ENCODE data around the gene SCNN1G. TPM values are rescaled to one million over a fixed set of nuclear protein-coding genes. Genes with fewer than 3 reads are reported as not detected.

The SCNN1G gene
- total and polyA plus RNA-seq, 9 of the 15 experiments (the other 6 are each of a cell fraction or from before 2014, with no cell fraction given) = not detected

DNA sequence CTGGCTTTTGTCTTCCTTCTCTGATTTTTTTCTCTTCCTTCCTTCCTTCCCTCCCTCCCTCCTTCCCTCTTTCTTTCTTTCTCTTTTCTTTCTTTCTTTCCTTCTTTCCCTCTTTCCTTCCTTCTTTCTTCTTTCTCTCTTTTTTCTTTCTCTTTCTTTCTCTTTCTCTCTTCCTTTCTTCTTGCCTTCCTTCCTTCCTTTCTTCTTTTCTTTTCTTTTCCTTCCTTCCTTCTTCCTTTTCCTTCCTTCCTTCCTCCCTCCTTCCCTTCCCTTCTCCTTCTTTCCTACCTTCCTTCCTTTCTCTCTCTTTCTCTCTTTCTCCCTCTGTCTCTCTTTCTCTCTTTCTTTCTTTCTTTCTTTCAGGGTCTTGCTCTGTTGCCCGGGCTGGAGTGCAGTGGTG is 54.4 kb downstream of the SCNN1G start:
- no peak for ATAC-seq
- Histone ChIP-seq H3K36me3 (ENCODE audit: control insufficient read depth, insufficient read depth, low read length) (no peaks in the 10 kb centered on the region), H3K9ac (ENCODE audit: insufficient read depth in 1 of 2, low read depth in 2 of 2, low read length in 2 of 2) (no peak overlapping the region), H3K9me3 (replicated peaks; ENCODE audit: control insufficient read depth, insufficient read depth, low read depth, low read length) (no peaks in the 10 kb centered on the region), H3K27ac (ENCODE audit: extremely low read depth, low read depth, low read length) (no peak overlapping the region), H3K4me3 (no peak overlapping the region), H2AFZ (ENCODE audit: low read depth, low read length) (no peak overlapping the region), H3K4me2 (ENCODE audit: insufficient read depth, low read length) (no peak overlapping the region), H4K20me1 (replicated peaks; ENCODE audit: control insufficient read depth, insufficient read depth, low read length) (no peaks in the 10 kb centered on the region), H3K79me2 (ENCODE audit: control insufficient read depth, insufficient read depth, low read length) (no peaks in the 10 kb centered on the region), H3K4me1 (replicated peaks in 1 of 2; ENCODE audit: control insufficient read depth in 2 of 2, insufficient read depth in 2 of 2, low read length in 2 of 2) (no peaks in the 10 kb centered on the region), H3K27me3 (ENCODE audit: control insufficient read depth in 2 of 2, insufficient read depth in 2 of 2, low read length in 2 of 2) (peaks cover 4 to 18% of the 10 kb centered on the region in 2 experiments; a peak in 3 of 5 replicates), H3K9me1 (ENCODE audit: control insufficient read depth, insufficient read depth, low read length) (no peaks in the 10 kb centered on the region)
- intact Hi-C loops (cut with micrococcal nuclease) = no loop called here
- no peak for DNase-seq (ENCODE audit: extremely low read depth in 1 of 4, low spot score in 3 of 4)
- in situ Hi-C loops (cut with MboI) = no loop called here
- ChIA-PET POLR2A (no interaction called here), CTCF (ENCODE audit: low intra/inter-chr PET ratio) (no interaction called here)
- no peak for FAIRE-seq
- WGBS (ENCODE audit: insufficient coverage, low coverage, missing lambda C conversion rate) = 0% methylated on average over 1 of the region's 1 CpG
- TF ChIP-seq, protein P1, sequence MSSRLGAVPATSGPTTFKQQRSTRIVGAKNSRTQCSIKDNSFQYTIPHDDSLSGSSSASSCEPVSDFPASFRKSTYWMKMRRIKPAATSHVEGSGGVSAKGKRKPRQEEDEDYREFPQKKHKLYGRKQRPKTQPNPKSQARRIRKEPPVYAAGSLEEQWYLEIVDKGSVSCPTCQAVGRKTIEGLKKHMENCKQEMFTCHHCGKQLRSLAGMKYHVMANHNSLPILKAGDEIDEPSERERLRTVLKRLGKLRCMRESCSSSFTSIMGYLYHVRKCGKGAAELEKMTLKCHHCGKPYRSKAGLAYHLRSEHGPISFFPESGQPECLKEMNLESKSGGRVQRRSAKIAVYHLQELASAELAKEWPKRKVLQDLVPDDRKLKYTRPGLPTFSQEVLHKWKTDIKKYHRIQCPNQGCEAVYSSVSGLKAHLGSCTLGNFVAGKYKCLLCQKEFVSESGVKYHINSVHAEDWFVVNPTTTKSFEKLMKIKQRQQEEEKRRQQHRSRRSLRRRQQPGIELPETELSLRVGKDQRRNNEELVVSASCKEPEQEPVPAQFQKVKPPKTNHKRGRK (tag; IDR thresholded peaks at IDR 0.05) = peak; percentile 92
- TF ChIP-seq CC2D1A (IDR thresholded peaks at IDR 0.05) (no peak), RHOXF2B (CRISPR knock-in tag; conservative IDR thresholded peaks at IDR 0.05) (no peak), HDAC1 (IDR thresholded peaks at IDR 0.05) (no peak)
- TF ChIP-seq, protein P2, sequence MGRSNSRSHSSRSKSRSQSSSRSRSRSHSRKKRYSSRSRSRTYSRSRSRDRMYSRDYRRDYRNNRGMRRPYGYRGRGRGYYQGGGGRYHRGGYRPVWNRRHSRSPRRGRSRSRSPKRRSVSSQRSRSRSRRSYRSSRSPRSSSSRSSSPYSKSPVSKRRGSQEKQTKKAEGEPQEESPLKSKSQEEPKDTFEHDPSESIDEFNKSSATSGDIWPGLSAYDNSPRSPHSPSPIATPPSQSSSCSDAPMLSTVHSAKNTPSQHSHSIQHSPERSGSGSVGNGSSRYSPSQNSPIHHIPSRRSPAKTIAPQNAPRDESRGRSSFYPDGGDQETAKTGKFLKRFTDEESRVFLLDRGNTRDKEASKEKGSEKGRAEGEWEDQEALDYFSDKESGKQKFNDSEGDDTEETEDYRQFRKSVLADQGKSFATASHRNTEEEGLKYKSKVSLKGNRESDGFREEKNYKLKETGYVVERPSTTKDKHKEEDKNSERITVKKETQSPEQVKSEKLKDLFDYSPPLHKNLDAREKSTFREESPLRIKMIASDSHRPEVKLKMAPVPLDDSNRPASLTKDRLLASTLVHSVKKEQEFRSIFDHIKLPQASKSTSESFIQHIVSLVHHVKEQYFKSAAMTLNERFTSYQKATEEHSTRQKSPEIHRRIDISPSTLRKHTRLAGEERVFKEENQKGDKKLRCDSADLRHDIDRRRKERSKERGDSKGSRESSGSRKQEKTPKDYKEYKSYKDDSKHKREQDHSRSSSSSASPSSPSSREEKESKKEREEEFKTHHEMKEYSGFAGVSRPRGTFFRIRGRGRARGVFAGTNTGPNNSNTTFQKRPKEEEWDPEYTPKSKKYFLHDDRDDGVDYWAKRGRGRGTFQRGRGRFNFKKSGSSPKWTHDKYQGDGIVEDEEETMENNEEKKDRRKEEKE (IDR thresholded peaks at IDR 0.05; ENCODE audit: borderline replicate concordance in 1 of 2, control insufficient read depth in 1 of 2, low read depth in 2 of 2, low read length in 1 of 2) = 0 out of 4 replicates have a peak, but pooled peaks of 1 of the 2 experiments have one; percentile 12
- no TSS peak for BruUV-seq (replicated peaks)
